Urothelium cell line (cell line): Measurements from ENCODE around the gene MARCHF10.
"Not testable (repeated sequence)": the region's sequence is repeated elsewhere in the genome, so short reads cannot be mapped to it uniquely, and the experiment has no call there.

Experiments used
- DNase-seq: peaks from one replicate; pipeline ENCODE4 v3.0.0; 2011; ENCODE audit warnings: low spot score, mixed read lengths
- FAIRE-seq: peaks from 2 replicates; lab custom pipeline; 2011; peaks lifted over from hg19 to GRCh38; lab: Jason Lieb, UNC

Gene MARCHF10

GRCh38 chr17:62791235-62791734, 16.8 kb downstream of the MARCHF10 start:
- no peak for FAIRE-seq
- DNase-seq = peak; percentile 74

GRCh38 chr17:62790564-62790986, 17.5 kb downstream of the MARCHF10 start:
- FAIRE-seq (no peak), DNase-seq (peak; percentile 63)

GRCh38 chr17:62787366-62787765, 20.7 kb downstream of the MARCHF10 start:
- FAIRE-seq (no peak), DNase-seq (no peak)

- FAIRE-seq = no peak
- DNase-seq = no peak
These were observed 21.5 kb downstream of the MARCHF10 start for GRCh38 chr17:62786646-62787045.

GRCh38 chr17:62785983-62786382, 22.1 kb downstream of the MARCHF10 start:
- FAIRE-seq, DNase-seq: not testable (repeated sequence)

GRCh38 chr17:62782730-62783270, 25.3 kb downstream of the MARCHF10 start:
- DNase-seq = no peak
- FAIRE-seq = peak; percentile 85

- no peak for DNase-seq
These were observed 26.3 kb downstream of the MARCHF10 start for GRCh38 chr17:62781831-62782251.

GRCh38 chr17:62781356-62781755, 26.8 kb downstream of the MARCHF10 start:
- DNase-seq = no peak
- peak; percentile 89 for FAIRE-seq

More at GRCh38 chr17:62781831-62782251, 26.3 kb downstream of the MARCHF10 start:
- FAIRE-seq = no peak

- no peak for FAIRE-seq
- no peak for DNase-seq
These were observed 27.2 kb downstream of the MARCHF10 start for GRCh38 chr17:62780951-62781350.

- no peak for DNase-seq
- FAIRE-seq = peak; percentile 80
These were observed 27.8 kb downstream of the MARCHF10 start for GRCh38 chr17:62780269-62780668.

GRCh38 chr17:62778990-62779681, 29.0 kb downstream of the MARCHF10 start:
- FAIRE-seq = peak; percentile 99

GRCh38 chr17:62775876-62776275, 32.2 kb downstream of the MARCHF10 start:
- no peak for FAIRE-seq
- DNase-seq = no peak

More at GRCh38 chr17:62778990-62779681, 29.0 kb downstream of the MARCHF10 start:
- peak; percentile 98 for DNase-seq

- DNase-seq = no peak
- FAIRE-seq = no peak
These were observed 33.8 kb downstream of the MARCHF10 start for GRCh38 chr17:62774338-62774737.

- peak; percentile 81 for FAIRE-seq
- DNase-seq = no peak
These were observed 40.1 kb downstream of the MARCHF10 start for GRCh38 chr17:62767997-62768396.

- DNase-seq = no peak
- no peak for FAIRE-seq
These were observed 42.8 kb downstream of the MARCHF10 start for GRCh38 chr17:62765351-62765750.

GRCh38 chr17:62763891-62764600, 44.1 kb downstream of the MARCHF10 start:
- DNase-seq = no peak
- peak; percentile 94 for FAIRE-seq

GRCh38 chr17:62761884-62762283, 46.2 kb downstream of the MARCHF10 start:
- DNase-seq (no peak), FAIRE-seq (peak; percentile 96)

GRCh38 chr17:62760945-62761267, 47.2 kb downstream of the MARCHF10 start:
- no peak for DNase-seq

GRCh38 chr17:62760059-62760944, 47.8 kb downstream of the MARCHF10 start:
- no peak for DNase-seq
- FAIRE-seq = peak; percentile 90

More at GRCh38 chr17:62760945-62761267, 47.2 kb downstream of the MARCHF10 start:
- FAIRE-seq = no peak

GRCh38 chr17:62757500-62757951, 50.6 kb downstream of the MARCHF10 start:
- peak; percentile 81 for FAIRE-seq
- DNase-seq = no peak

- FAIRE-seq = no peak
- DNase-seq = no peak
These were observed 51.9 kb downstream of the MARCHF10 start for GRCh38 chr17:62756198-62756597.
